GM23338 (cell line): ENCODE results near the gene EEF1G. TPM values are rescaled to one million over a fixed set of nuclear protein-coding genes. Genes with fewer than 3 reads are reported as not detected.
A peak's percentile ranks its signal among the peaks of the same experiment; 100 is the strongest.
"Not testable (repeated sequence)": the region's sequence is repeated elsewhere in the genome, so short reads cannot be mapped to it uniquely, and the experiment has no call there.

Experiments used
- ATAC-seq: fragments of 200-7000 bp; cut with Tn5 transposase; 3 replicates; pipeline ENCODE4 v1.9.1; 2020
- DNase-seq: peaks from one replicate; pipeline ENCODE4 v3.0.0-alpha.2; 2015; ENCODE audit warnings: low spot score
- H2AFZ ChIP-seq: fragments of 200-600 bp; sonication (generic); 2 replicates; pipeline ENCODE4 v1.8.0; 2016; ENCODE audit warnings: antibody characterized with exemption, mild to moderate bottlenecking, moderate library complexity
- H3F3A ChIP-seq: fragments of 200-600 bp; sonication (generic); replicated peaks from 2 replicates; pipeline ENCODE4 v1.8.0; 2017; ENCODE audit warnings: antibody characterized with exemption, mixed run types, low read depth
- H3K27ac ChIP-seq: fragments of 200-600 bp; sonication (generic); 2 replicates; pipeline ENCODE4 v1.6.1; 2016; ENCODE audit warnings: low read depth
- H3K27me3 ChIP-seq: fragments of 200-600 bp; sonication (generic); 2 replicates; pipeline ENCODE4 v1.8.0; 2016; ENCODE audit warnings: mild to moderate bottlenecking, mixed run types, moderate library complexity; ENCODE audit not compliant: insufficient read depth
- H3K36me3 ChIP-seq: fragments of 200-600 bp; sonication (generic); 2 replicates; pipeline ENCODE4 v1.8.0; 2016; ENCODE audit warnings: mild to moderate bottlenecking; ENCODE audit not compliant: insufficient read depth
- H3K4me1 ChIP-seq: fragments of 200-600 bp; sonication (generic); 2 replicates; pipeline ENCODE4 v1.8.0; 2016; ENCODE audit warnings: mild to moderate bottlenecking, moderate library complexity; ENCODE audit not compliant: insufficient read depth
- H3K4me2 ChIP-seq: fragments of 200-600 bp; sonication (generic); 2 replicates; pipeline ENCODE4 v1.7.1; 2017; ENCODE audit warnings: mixed run types
- H3K4me3 ChIP-seq: fragments of 200-600 bp; sonication (generic); 2 replicates; pipeline ENCODE4 v1.6.1; 2016; ENCODE audit warnings: mixed run types
- H3K79me2 ChIP-seq: fragments of 200-600 bp; sonication (generic); replicated peaks from 2 replicates; pipeline ENCODE4 v1.8.0; 2017; ENCODE audit warnings: mild to moderate bottlenecking; ENCODE audit not compliant: insufficient read depth
- H3K9me2 ChIP-seq: fragments of 200-600 bp; sonication (generic); 2 replicates; pipeline ENCODE4 v1.8.0; 2017; ENCODE audit not compliant: insufficient read depth
- H4K20me1 ChIP-seq: fragments of 200-600 bp; sonication (generic); replicated peaks from 2 replicates; pipeline ENCODE4 v1.8.0; 2017; ENCODE audit warnings: mild to moderate bottlenecking; ENCODE audit not compliant: insufficient read depth
- H3K27ac Mint-ChIP-seq: 2 replicates; pipeline ENCODE4 v1.8.0; 2020; ENCODE audit warnings: inconsistent platforms, mild to moderate bottlenecking, moderate library complexity, mixed read lengths
- H3K27me3 Mint-ChIP-seq: 3 replicates; pipeline ENCODE4 v1.8.0; 2022; ENCODE audit warnings: low read depth, mild to moderate bottlenecking, moderate library complexity, mixed read lengths, inconsistent platforms; ENCODE audit not compliant: insufficient read depth, poor library complexity
- H3K36me3 Mint-ChIP-seq: 3 replicates; pipeline ENCODE4 v1.8.0; 2021; ENCODE audit warnings: low read depth, mild to moderate bottlenecking, inconsistent platforms, moderate library complexity, mixed read lengths
- H3K4me1 Mint-ChIP-seq: 3 replicates; pipeline ENCODE4 v1.8.0; 2020; ENCODE audit warnings: mild to moderate bottlenecking, inconsistent platforms, mixed read lengths
- H3K4me3 Mint-ChIP-seq: 3 replicates; pipeline ENCODE4 v1.8.0; 2021; ENCODE audit warnings: moderate library complexity, mild to moderate bottlenecking, inconsistent platforms, mixed read lengths
- H3K9me3 Mint-ChIP-seq: 3 replicates; pipeline ENCODE4 v1.8.0; 2020; ENCODE audit warnings: moderate library complexity, mild to moderate bottlenecking, inconsistent platforms, mixed read lengths
- EZH2 ChIP-seq: fragments of 200-600 bp; sonication (generic); IDR thresholded peaks from one replicate; pipeline ENCODE4 v1.8.0; 2017; ENCODE audit warnings: antibody characterized with exemption, mild to moderate bottlenecking, low read depth; ENCODE audit not compliant: unreplicated experiment
- NANOG ChIP-seq: IDR thresholded peaks from 2 replicates; pipeline ENCODE4 v1.6.1; 2016; ENCODE audit warnings: antibody characterized with exemption, borderline replicate concordance
- polyA plus RNA-seq: library from polyadenylated mRNA; unstranded; fragments of >200 nt; fragmentation: Nextera tagmentation; extraction: Ambion mirVana; gene quantifications from 2 replicates; pipeline ENCODE4 v1.2.1, GENCODE V29; 2016
- total RNA-seq: library from RNA; depleted of rRNA; stranded (reverse); fragments of >200 nt; shearing (Covaris generic); gene quantifications from 2 replicates; pipeline ENCODE4 v1.2.3, GENCODE V29; 2014
- TF ChIP-seq, protein P1 (sequence below): IDR thresholded peaks from one replicate; pipeline ENCODE4 v1.6.1; 2018; ENCODE audit warnings: antibody characterized with exemption; ENCODE audit not compliant: unreplicated experiment
- TF ChIP-seq, protein P2 (sequence below), 2 experiments: fragments of 200-600 bp in 1 of 2; sonication (generic) in 1 of 2; conservative IDR thresholded peaks; 2 replicates each; pipeline versions ENCODE4 v1.5.1 to v1.6.1; 2016 to 2017; ENCODE audit warnings: antibody characterized with exemption in 2 of 2, low read depth in 2 of 2, mild to moderate bottlenecking in 2 of 2, moderate library complexity in 1 of 2

Gene EEF1G
- total and polyA plus RNA-seq, 2 experiments from 2014 or later, result 696 to 1,316 TPM

DNA sequence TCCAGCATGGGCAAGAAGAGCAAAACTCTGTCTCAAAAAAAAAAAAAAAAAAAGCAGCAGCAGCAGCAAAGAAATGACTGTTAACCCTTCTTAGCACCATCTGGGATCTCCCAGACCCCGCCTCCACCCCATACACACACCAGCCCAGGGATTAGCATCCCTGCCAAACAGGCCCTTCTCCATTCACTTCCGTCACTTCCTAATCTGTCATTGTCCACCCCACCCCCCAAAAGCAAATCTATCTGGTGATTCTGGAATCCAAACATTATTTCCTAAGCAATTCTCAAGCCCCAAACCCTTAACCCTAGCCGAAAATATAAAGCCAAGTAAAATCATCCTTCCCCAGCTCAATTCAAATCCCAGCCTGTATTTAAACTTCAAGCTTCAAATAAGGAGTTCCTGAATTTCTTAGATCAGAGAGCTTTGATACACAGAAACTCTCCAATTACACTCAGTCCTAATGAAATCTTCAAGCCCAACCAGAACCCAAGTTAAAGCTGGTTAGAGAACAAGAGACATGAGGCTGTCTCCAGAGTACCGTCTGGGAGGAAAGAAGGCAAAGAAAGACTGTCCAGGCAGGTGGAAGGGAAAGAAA, 21.1 kb downstream of the EEF1G start:
- peaks cover 39% of the 10 kb centered on the region for H3K27me3 ChIP-seq
- peak overlapping the region; percentile 54 for H3K4me3 Mint-ChIP-seq
- H3K27ac Mint-ChIP-seq, result peak overlapping the region; percentile 87
- ATAC-seq (peak; percentile 10), DNase-seq (peak; percentile 67)
- H3K79me2 ChIP-seq, result no peaks in the 10 kb centered on the region
- H3K4me3 ChIP-seq, result peak overlapping the region; percentile 36
- H3K27ac ChIP-seq, result peak overlapping the region; percentile 60; the same call in 1 of the 2 replicates
- H3K9me2 ChIP-seq, result no peaks in the 10 kb centered on the region
- peaks cover 60% of the 10 kb centered on the region for H3K4me1 Mint-ChIP-seq
- H3K4me1 ChIP-seq, result peaks cover 44% of the 10 kb centered on the region
- H3K4me2 ChIP-seq, result peak overlapping the region; percentile 78
- peaks cover 2% of the 10 kb centered on the region; the same call in 1 of the 2 replicates for H3K36me3 ChIP-seq
- H3F3A ChIP-seq, result peaks cover 41% of the 10 kb centered on the region
- peaks cover 21% of the 10 kb centered on the region for H3K36me3 Mint-ChIP-seq
- H2AFZ ChIP-seq, result no peak overlapping the region
- TF ChIP-seq, protein P1, sequence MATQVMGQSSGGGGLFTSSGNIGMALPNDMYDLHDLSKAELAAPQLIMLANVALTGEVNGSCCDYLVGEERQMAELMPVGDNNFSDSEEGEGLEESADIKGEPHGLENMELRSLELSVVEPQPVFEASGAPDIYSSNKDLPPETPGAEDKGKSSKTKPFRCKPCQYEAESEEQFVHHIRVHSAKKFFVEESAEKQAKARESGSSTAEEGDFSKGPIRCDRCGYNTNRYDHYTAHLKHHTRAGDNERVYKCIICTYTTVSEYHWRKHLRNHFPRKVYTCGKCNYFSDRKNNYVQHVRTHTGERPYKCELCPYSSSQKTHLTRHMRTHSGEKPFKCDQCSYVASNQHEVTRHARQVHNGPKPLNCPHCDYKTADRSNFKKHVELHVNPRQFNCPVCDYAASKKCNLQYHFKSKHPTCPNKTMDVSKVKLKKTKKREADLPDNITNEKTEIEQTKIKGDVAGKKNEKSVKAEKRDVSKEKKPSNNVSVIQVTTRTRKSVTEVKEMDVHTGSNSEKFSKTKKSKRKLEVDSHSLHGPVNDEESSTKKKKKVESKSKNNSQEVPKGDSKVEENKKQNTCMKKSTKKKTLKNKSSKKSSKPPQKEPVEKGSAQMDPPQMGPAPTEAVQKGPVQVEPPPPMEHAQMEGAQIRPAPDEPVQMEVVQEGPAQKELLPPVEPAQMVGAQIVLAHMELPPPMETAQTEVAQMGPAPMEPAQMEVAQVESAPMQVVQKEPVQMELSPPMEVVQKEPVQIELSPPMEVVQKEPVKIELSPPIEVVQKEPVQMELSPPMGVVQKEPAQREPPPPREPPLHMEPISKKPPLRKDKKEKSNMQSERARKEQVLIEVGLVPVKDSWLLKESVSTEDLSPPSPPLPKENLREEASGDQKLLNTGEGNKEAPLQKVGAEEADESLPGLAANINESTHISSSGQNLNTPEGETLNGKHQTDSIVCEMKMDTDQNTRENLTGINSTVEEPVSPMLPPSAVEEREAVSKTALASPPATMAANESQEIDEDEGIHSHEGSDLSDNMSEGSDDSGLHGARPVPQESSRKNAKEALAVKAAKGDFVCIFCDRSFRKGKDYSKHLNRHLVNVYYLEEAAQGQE, result no peak
- TF ChIP-seq, protein P2, sequence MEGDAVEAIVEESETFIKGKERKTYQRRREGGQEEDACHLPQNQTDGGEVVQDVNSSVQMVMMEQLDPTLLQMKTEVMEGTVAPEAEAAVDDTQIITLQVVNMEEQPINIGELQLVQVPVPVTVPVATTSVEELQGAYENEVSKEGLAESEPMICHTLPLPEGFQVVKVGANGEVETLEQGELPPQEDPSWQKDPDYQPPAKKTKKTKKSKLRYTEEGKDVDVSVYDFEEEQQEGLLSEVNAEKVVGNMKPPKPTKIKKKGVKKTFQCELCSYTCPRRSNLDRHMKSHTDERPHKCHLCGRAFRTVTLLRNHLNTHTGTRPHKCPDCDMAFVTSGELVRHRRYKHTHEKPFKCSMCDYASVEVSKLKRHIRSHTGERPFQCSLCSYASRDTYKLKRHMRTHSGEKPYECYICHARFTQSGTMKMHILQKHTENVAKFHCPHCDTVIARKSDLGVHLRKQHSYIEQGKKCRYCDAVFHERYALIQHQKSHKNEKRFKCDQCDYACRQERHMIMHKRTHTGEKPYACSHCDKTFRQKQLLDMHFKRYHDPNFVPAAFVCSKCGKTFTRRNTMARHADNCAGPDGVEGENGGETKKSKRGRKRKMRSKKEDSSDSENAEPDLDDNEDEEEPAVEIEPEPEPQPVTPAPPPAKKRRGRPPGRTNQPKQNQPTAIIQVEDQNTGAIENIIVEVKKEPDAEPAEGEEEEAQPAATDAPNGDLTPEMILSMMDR (conservative IDR thresholded peaks at IDR 0.05; ENCODE audit: low read depth in 2 of 2), result no peak
- TF ChIP-seq EZH2 (no peak), NANOG (no peak)
- H3K9me3 Mint-ChIP-seq, result no peaks in the 10 kb centered on the region; the same call in 1 of the 3 replicates
- peaks cover 14% of the 10 kb centered on the region for H4K20me1 ChIP-seq
- peaks cover 51% of the 10 kb centered on the region for H3K27me3 Mint-ChIP-seq

- H3K79me2 ChIP-seq, H3K4me2 ChIP-seq, H3K4me3 ChIP-seq, DNase-seq, H3K9me2 ChIP-seq, H3K27ac Mint-ChIP-seq, ATAC-seq, H4K20me1 ChIP-seq, H3K36me3 Mint-ChIP-seq, H3K4me3 Mint-ChIP-seq, H3K27ac ChIP-seq, H3K36me3 ChIP-seq, H2AFZ ChIP-seq, H3K9me3 Mint-ChIP-seq: not testable (repeated sequence)
- H3K27me3 ChIP-seq, result peaks cover 60% of the 10 kb centered on the region
- Mint-ChIP-seq H3K4me1 (peaks cover 44% of the 10 kb centered on the region), H3K27me3 (peaks cover 55% of the 10 kb centered on the region)
- H3F3A ChIP-seq, result peaks cover 23% of the 10 kb centered on the region
- peaks cover 31% of the 10 kb centered on the region for H3K4me1 ChIP-seq
These were observed 23.2 kb downstream of the EEF1G start for GRCh38 chr11:62550478-62550877.
